K562 (cell line): ENCODE results near the gene TMEM116. TPM values are rescaled to one million over a fixed set of nuclear protein-coding genes. Genes with fewer than 3 reads are reported as not detected.

ENCODE experiments used
- BMI1 ChIP-seq: fragments of 150-350 bp; IDR thresholded peaks from 2 replicates; pipeline ENCODE4 v1.6.1; 2014; ENCODE audit warnings: low read length
- CBFB ChIP-seq: sonication (generic); formaldehyde crosslinking; IDR thresholded peaks from 2 replicates; pipeline ENCODE4 v1.4.0; 2020; ENCODE audit warnings: mild to moderate bottlenecking, missing genetic modification reagents
- CHD4 ChIP-seq: fragments of 200-600 bp; sonication (generic); IDR thresholded peaks from 3 replicates; pipeline ENCODE4 v1.6.1; 2012; ENCODE audit warnings: low read depth, mild to moderate bottlenecking, mixed read lengths, low read length, inconsistent platforms; ENCODE audit not compliant: insufficient read depth, insufficient replicate concordance, poor library complexity, severe bottlenecking
- CTBP1 ChIP-seq: fragments of 450-650 bp; IDR thresholded peaks from 2 replicates; pipeline ENCODE4 v1.6.1; 2016; ENCODE audit warnings: borderline replicate concordance
- ELF4 ChIP-seq: fragments of 450-650 bp; formaldehyde crosslinking; IDR thresholded peaks from 2 replicates; pipeline ENCODE4 v1.4.0; 2022; ENCODE audit warnings: missing genetic modification characterization
- FOXA1 ChIP-seq: fragments of 450-650 bp; IDR thresholded peaks from 2 replicates; pipeline ENCODE4 v1.6.1; 2016; ENCODE audit warnings: mild to moderate bottlenecking, borderline replicate concordance
- IRF1 ChIP-seq: sonication (generic); formaldehyde crosslinking; IDR thresholded peaks from 2 replicates; pipeline ENCODE4 v1.8.0; 2022; ENCODE audit warnings: missing genetic modification reagents, mild to moderate bottlenecking, borderline replicate concordance
- NCOA2 ChIP-seq, 2 experiments: fragments of 450-650 bp; IDR thresholded peaks; 2 replicates each; pipeline ENCODE4 v1.6.1; 2018; ENCODE audit warnings: mild to moderate bottlenecking in 2 of 2, moderate library complexity in 1 of 2; ENCODE audit not compliant: partially characterized antibody in 2 of 2
- NCOR1 ChIP-seq: fragments of 450-650 bp; IDR thresholded peaks from 2 replicates; pipeline ENCODE4 v1.6.1; 2016; ENCODE audit warnings: mild to moderate bottlenecking, moderate library complexity
- NR2C1 ChIP-seq, 2 experiments: fragments of 450-650 bp; IDR thresholded peaks; 2 replicates each; pipeline ENCODE4 v1.6.1; 2017; ENCODE audit warnings: mild to moderate bottlenecking in 2 of 2, antibody characterized with exemption in 1 of 2, inconsistent platforms in 1 of 2, missing compliant biosample characterization in 1 of 2, missing genetic modification characterization in 1 of 2
- POLR2A ChIP-seq: fragments of 450-650 bp; conservative IDR thresholded peaks from 2 replicates; pipeline ENCODE4 v1.6.1; 2016
- POLR2G ChIP-seq: fragments of 200-400 bp; formaldehyde crosslinking; IDR thresholded peaks from 2 replicates; pipeline ENCODE4 v1.6.1; 2017; ENCODE audit warnings: low read depth, mild to moderate bottlenecking, antibody characterized with exemption, low read length, moderate library complexity
- PRDM10 ChIP-seq: fragments of 450-650 bp; IDR thresholded peaks from 2 replicates; pipeline ENCODE4 v1.6.1; 2018; ENCODE audit not compliant: partially characterized antibody
- PTBP1 ChIP-seq: fragments of 200-400 bp; formaldehyde crosslinking; IDR thresholded peaks from 2 replicates; pipeline ENCODE4 v1.6.1; 2017; ENCODE audit warnings: low read depth, low read length
- RBFOX2 ChIP-seq: fragments of 200-400 bp; formaldehyde crosslinking; IDR thresholded peaks from 2 replicates; pipeline ENCODE4 v1.6.1; 2017; ENCODE audit warnings: low read depth, mild to moderate bottlenecking, low read length, moderate library complexity
- RFX5 ChIP-seq: IDR thresholded peaks from 2 replicates; pipeline ENCODE4 v1.6.1; 2011; ENCODE audit warnings: low read depth, mild to moderate bottlenecking, improper control_type of control experiment, low read length
- RNF2 ChIP-seq: sonication (generic); IDR thresholded peaks from 2 replicates; pipeline ENCODE4 v1.6.1; 2016
- SRF ChIP-seq, 2 experiments: fragments of 250-450, 450-650 bp in 1 of 2; sonication (Bioruptor Pico) in 1 of 2; sonication (generic) in 1 of 2; formaldehyde crosslinking; IDR thresholded peaks; 2 replicates each; pipeline versions ENCODE4 v1.5.0 to v1.5.1; 2020 to 2022; ENCODE audit warnings: mild to moderate bottlenecking in 1 of 2, missing genetic modification reagents in 1 of 2
- TCF3 ChIP-seq: sonication (generic); formaldehyde crosslinking; IDR thresholded peaks from 2 replicates; pipeline ENCODE4 v1.4.0; 2020; ENCODE audit warnings: mild to moderate bottlenecking, missing genetic modification reagents
- ZNF174 ChIP-seq: fragments of 250-450 bp; sonication (Bioruptor Pico); IDR thresholded peaks from 2 replicates; pipeline ENCODE4 v1.4.0; 2020; ENCODE audit warnings: mild to moderate bottlenecking
- ZNF445 ChIP-seq: fragments of 250-450 bp; sonication (Bioruptor Pico); IDR thresholded peaks from 2 replicates; pipeline ENCODE4 v1.4.0; 2020; ENCODE audit warnings: low read depth, mild to moderate bottlenecking, moderate library complexity
- ZNF609 ChIP-seq: sonication (generic); formaldehyde crosslinking; IDR thresholded peaks from 2 replicates; pipeline ENCODE4 v1.8.1; 2023; ENCODE audit warnings: missing genetic modification reagents, mild to moderate bottlenecking, borderline replicate concordance
- polyA plus RNA-seq, 8 experiments: library from polyadenylated mRNA; depleted of rRNA in 4 of 8; stranded (reverse) in 5 of 8; unstranded in 3 of 8; fragments of >200 nt; fragmentation: Nextera tagmentation in 2 of 8; fragmentation: Illumina TruSeq in 1 of 8; extraction: Ambion mirVana in 2 of 8; extraction: Trizol in 1 of 8; gene quantifications; 2 replicates each; pipeline versions ENCODE4 v1.2.1 to v1.2.3, GENCODE V29; 2011 to 2014; ENCODE audit warnings: inconsistent platforms in 1 of 8, missing spikeins in 1 of 8
- total RNA-seq, 7 experiments: library from RNA; depleted of rRNA in 6 of 7; stranded (reverse); fragments of >200 nt in 6 of 7; fragmentation: Illumina TruSeq in 2 of 7; extraction: Trizol in 2 of 7; gene quantifications; 2 replicates each; pipeline versions ENCODE4 v1.2.1 to v1.2.3, GENCODE V29; 2011 to 2021; ENCODE audit warnings: low replicate concordance in 1 of 7

TMEM116 gene
- total and polyA plus RNA-seq, 9 of the 15 experiments (the other 6 are each of a cell fraction or from before 2014, with no cell fraction given): 5.2 to 78.6 (median 13.9) TPM

- TF ChIP-seq ZNF445: no peak
- no peak for TF ChIP-seq IRF1 (CRISPR knock-in tag)
- TF ChIP-seq RBFOX2: 0 out of 2 replicates have a peak, but pooled peaks have one; percentile 25
- TF ChIP-seq ELF4: no peak
- no peak for TF ChIP-seq RFX5
- TF ChIP-seq ZNF609 (CRISPR knock-in tag): no peak
- no peak for TF ChIP-seq BMI1
- no peak for TF ChIP-seq ZNF174
- no peak for TF ChIP-seq SRF (CRISPR knock-in tag; IDR thresholded peaks at IDR 0.05)
- TF ChIP-seq NCOR1: no peak
- TF ChIP-seq FOXA1: no peak
- no peak for TF ChIP-seq PTBP1
- TF ChIP-seq NCOA2 (IDR thresholded peaks at IDR 0.05; ENCODE audit: partially characterized antibody in 2 of 2): no peak
- TF ChIP-seq NR2C1 (IDR thresholded peaks at IDR 0.05): no peak
- no peak for TF ChIP-seq NR2C1 (tag; IDR thresholded peaks at IDR 0.05)
- no peak for TF ChIP-seq RNF2
- TF ChIP-seq CHD4: no peak
- TF ChIP-seq PRDM10: no peak
- TF ChIP-seq TCF3 (CRISPR knock-in tag): peak; percentile 53
- no peak for TF ChIP-seq POLR2A
- TF ChIP-seq POLR2G: no peak
- peak; percentile 22; the same call in 1 of the 2 replicates for TF ChIP-seq CTBP1
- no peak for TF ChIP-seq CBFB (CRISPR knock-in tag)
Measured at GRCh38 chr12:112007945-112008344, 5.0 kb downstream of the TMEM116 start (continued).
